IgD-negative memory B cell (primary cell): ENCODE data around the gene ROCK2. TPM values are rescaled to one million over a fixed set of nuclear protein-coding genes. Genes with fewer than 3 reads are reported as not detected.
"Not testable (repeated sequence)": the region's sequence is repeated elsewhere in the genome, so short reads cannot be mapped to it uniquely, and the experiment has no call there.

Experiments used
- H3K27ac Mint-ChIP-seq, 3 donors: one replicate each; pipeline ENCODE4 v1.8.0; 2020 to 2022; ENCODE audit warnings: mild to moderate bottlenecking in 3 of 3, mixed read lengths in 3 of 3, moderate library complexity in 1 of 3
- H3K27me3 Mint-ChIP-seq: one replicate; pipeline ENCODE4 v1.8.0; 2021; ENCODE audit warnings: mixed read lengths
- H3K36me3 Mint-ChIP-seq: one replicate; pipeline ENCODE4 v1.8.0; 2020; ENCODE audit warnings: mild to moderate bottlenecking, mixed read lengths
- H3K4me1 Mint-ChIP-seq, 3 donors: one replicate each; pipeline ENCODE4 v1.8.0; 2020 to 2022; ENCODE audit warnings: mixed read lengths in 3 of 3, mild to moderate bottlenecking in 1 of 3
- H3K4me3 Mint-ChIP-seq, 4 donors: one replicate each; pipeline ENCODE4 v1.8.0; 2020 to 2022; ENCODE audit warnings: mild to moderate bottlenecking in 4 of 4, mixed read lengths in 4 of 4, moderate library complexity in 3 of 4
- H3K9me3 Mint-ChIP-seq, 3 donors: one replicate each; pipeline ENCODE4 v1.8.0; 2020 to 2021; ENCODE audit warnings: mixed read lengths in 3 of 3, mild to moderate bottlenecking in 1 of 3
- polyA plus RNA-seq: library from polyadenylated mRNA; unstranded; fragments of 300-500 nt; fragmentation: Illumina TruSeq; gene quantifications from one replicate; pipeline ENCODE4 v1.2.3, GENCODE V29; 2021

ROCK2 gene
- polyA plus RNA-seq, 1 donor from 2014 or later, result 13.3 TPM

- Mint-ChIP-seq H3K36me3 (peaks cover 5% of the 10 kb centered on the region), H3K27me3 (no peaks in the 10 kb centered on the region), H3K4me3 (no peak overlapping the region), H3K9me3 (no peaks in the 10 kb centered on the region), H3K27ac (no peak overlapping the region), H3K4me1 (peaks cover 3 to 6% (median 3%) of the 10 kb centered on the region in 3 donors)
These were observed 80.4 kb downstream of the ROCK2 start for GRCh38 chr2:11264007-11264406.

GRCh38 chr2:11263177-11263576, 81.3 kb downstream of the ROCK2 start:
- peak overlapping the region in 1 of 3 donors; percentile 38 for H3K27ac Mint-ChIP-seq
- H3K9me3 Mint-ChIP-seq, result no peaks in the 10 kb centered on the region
- H3K36me3 Mint-ChIP-seq, result no peaks in the 10 kb centered on the region
- H3K4me1 Mint-ChIP-seq, result peaks cover 4 to 13% (median 8%) of the 10 kb centered on the region in 3 donors
- no peaks in the 10 kb centered on the region for H3K27me3 Mint-ChIP-seq
- H3K4me3 Mint-ChIP-seq, result no peak overlapping the region

GRCh38 chr2:11262438-11262837, 82.0 kb downstream of the ROCK2 start:
- H3K36me3 Mint-ChIP-seq, H3K27ac Mint-ChIP-seq, H3K4me3 Mint-ChIP-seq, H3K27me3 Mint-ChIP-seq, H3K9me3 Mint-ChIP-seq: not testable (repeated sequence)
- peaks cover 4 to 14% (median 8%) of the 10 kb centered on the region in 3 donors for H3K4me1 Mint-ChIP-seq

- H3K27me3 Mint-ChIP-seq, H3K27ac Mint-ChIP-seq, H3K9me3 Mint-ChIP-seq, H3K36me3 Mint-ChIP-seq, H3K4me3 Mint-ChIP-seq, H3K4me1 Mint-ChIP-seq: not testable (repeated sequence)
These were observed 82.9 kb downstream of the ROCK2 start for GRCh38 chr2:11261564-11261963.

- no peaks in the 10 kb centered on the region for H3K27me3 Mint-ChIP-seq
- no peak overlapping the region for H3K27ac Mint-ChIP-seq
- H3K36me3 Mint-ChIP-seq, result peaks cover 1% of the 10 kb centered on the region
- H3K4me1 Mint-ChIP-seq, result peaks cover 3 to 8% (median 6%) of the 10 kb centered on the region in 3 donors
- H3K9me3 Mint-ChIP-seq, result no peaks in the 10 kb centered on the region
- H3K4me3 Mint-ChIP-seq, result no peak overlapping the region
These were observed 83.5 kb downstream of the ROCK2 start for GRCh38 chr2:11260979-11261378.

GRCh38 chr2:11257964-11258363, 86.5 kb downstream of the ROCK2 start:
- Mint-ChIP-seq H3K4me3 (no peak overlapping the region), H3K9me3 (no peaks in the 10 kb centered on the region), H3K4me1 (peaks cover 5 to 14% (median 6%) of the 10 kb centered on the region in 3 donors), H3K27me3 (no peaks in the 10 kb centered on the region), H3K36me3 (peaks cover 7% of the 10 kb centered on the region), H3K27ac (no peak overlapping the region)

GRCh38 chr2:11257078-11257477, 87.4 kb downstream of the ROCK2 start:
- H3K27ac Mint-ChIP-seq, result no peak overlapping the region
- peaks cover 5 to 14% (median 6%) of the 10 kb centered on the region in 3 donors for H3K4me1 Mint-ChIP-seq
- H3K36me3 Mint-ChIP-seq, result peaks cover 7% of the 10 kb centered on the region
- H3K4me3 Mint-ChIP-seq, result no peak overlapping the region
- H3K9me3 Mint-ChIP-seq, result peaks cover 0 to 3% (median 2%) of the 10 kb centered on the region in 3 donors
- H3K27me3 Mint-ChIP-seq, result no peaks in the 10 kb centered on the region

- H3K27me3 Mint-ChIP-seq, result no peaks in the 10 kb centered on the region
- peaks cover 10% of the 10 kb centered on the region for H3K36me3 Mint-ChIP-seq
- peaks cover 5 to 14% (median 11%) of the 10 kb centered on the region in 3 donors for H3K4me1 Mint-ChIP-seq
- no peak overlapping the region for H3K27ac Mint-ChIP-seq
- peaks cover 0 to 3% (median 2%) of the 10 kb centered on the region in 3 donors for H3K9me3 Mint-ChIP-seq
- no peak overlapping the region for H3K4me3 Mint-ChIP-seq
These were observed 88.3 kb downstream of the ROCK2 start for GRCh38 chr2:11256166-11256565.

- H3K36me3 Mint-ChIP-seq, result peaks cover 10% of the 10 kb centered on the region
- no peak overlapping the region for H3K4me3 Mint-ChIP-seq
- H3K4me1 Mint-ChIP-seq, result peaks cover 5 to 17% (median 14%) of the 10 kb centered on the region in 3 donors
- no peaks in the 10 kb centered on the region for H3K27me3 Mint-ChIP-seq
- peaks cover 0 to 3% (median 2%) of the 10 kb centered on the region in 3 donors for H3K9me3 Mint-ChIP-seq
- H3K27ac Mint-ChIP-seq, result no peak overlapping the region
These were observed 90.3 kb downstream of the ROCK2 start for GRCh38 chr2:11254100-11254536.

GRCh38 chr2:11252458-11252857, 92.0 kb downstream of the ROCK2 start:
- H3K9me3 Mint-ChIP-seq, H3K4me3 Mint-ChIP-seq, H3K27me3 Mint-ChIP-seq, H3K4me1 Mint-ChIP-seq: not testable (repeated sequence)
- Mint-ChIP-seq H3K27ac (peak overlapping the region in 1 of 3 donors; percentile 31), H3K36me3 (peaks cover 10% of the 10 kb centered on the region)

- no peak overlapping the region for H3K27ac Mint-ChIP-seq
- H3K9me3 Mint-ChIP-seq, result peaks cover 0 to 3% (median 2%) of the 10 kb centered on the region in 3 donors
- H3K27me3 Mint-ChIP-seq, result no peaks in the 10 kb centered on the region
- peaks cover 2 to 10% (median 9%) of the 10 kb centered on the region in 3 donors for H3K4me1 Mint-ChIP-seq
- peaks cover 9% of the 10 kb centered on the region for H3K36me3 Mint-ChIP-seq
- H3K4me3 Mint-ChIP-seq, result no peak overlapping the region
These were observed 93.8 kb downstream of the ROCK2 start for GRCh38 chr2:11250400-11251196.

GRCh38 chr2:11245322-11245721, 99.1 kb downstream of the ROCK2 start:
- Mint-ChIP-seq H3K9me3 (no peaks in the 10 kb centered on the region), H3K27me3 (no peaks in the 10 kb centered on the region), H3K4me3 (no peak overlapping the region)

GRCh38 chr2:11244091-11244826, 100.2 kb downstream of the ROCK2 start:
- Mint-ChIP-seq H3K36me3 (peaks cover 5% of the 10 kb centered on the region), H3K27ac (no peak overlapping the region), H3K4me1 (peaks cover 5% of the 10 kb centered on the region in 3 donors), H3K4me3 (no peak overlapping the region), H3K27me3 (no peaks in the 10 kb centered on the region), H3K9me3 (no peaks in the 10 kb centered on the region)

More at GRCh38 chr2:11245322-11245721, 99.1 kb downstream of the ROCK2 start:
- Mint-ChIP-seq H3K27ac (no peak overlapping the region), H3K4me1 (peaks cover 0 to 3% (median 2%) of the 10 kb centered on the region in 3 donors), H3K36me3 (peaks cover 3% of the 10 kb centered on the region)

- Mint-ChIP-seq H3K36me3 (peaks cover 5% of the 10 kb centered on the region), H3K4me1 (peaks cover 8% of the 10 kb centered on the region in 3 donors), H3K9me3 (no peaks in the 10 kb centered on the region), H3K27me3 (no peaks in the 10 kb centered on the region), H3K4me3 (no peak overlapping the region), H3K27ac (no peak overlapping the region)
These were observed 100.9 kb downstream of the ROCK2 start for GRCh38 chr2:11243512-11243911.

- H3K4me1 Mint-ChIP-seq, result peaks cover 8 to 12% (median 8%) of the 10 kb centered on the region in 3 donors
- H3K9me3 Mint-ChIP-seq, result no peaks in the 10 kb centered on the region
- no peak overlapping the region for H3K4me3 Mint-ChIP-seq
- H3K27ac Mint-ChIP-seq, result peak overlapping the region in 1 of 3 donors; percentile 43
- no peaks in the 10 kb centered on the region for H3K27me3 Mint-ChIP-seq
- peaks cover 5% of the 10 kb centered on the region for H3K36me3 Mint-ChIP-seq
These were observed 101.8 kb downstream of the ROCK2 start for GRCh38 chr2:11242542-11243174.
